Measurements from ENCODE around the gene SCG3. TPM values are rescaled to one million over a fixed set of nuclear protein-coding genes. Genes with fewer than 3 reads are reported as not detected.
A peak's percentile ranks its signal among the peaks of the same experiment; 100 is the strongest.

Gene SCG3
- polyA plus RNA-seq, 2 of the 4 experiments (the other 2 are of a cell fraction) = 0.03 TPM; not detected in 1

GRCh38 chr15:51750792-51751696 is 69.7 kb downstream of the SCG3 start, which contains the start of gene TMOD2:
Gene TMOD2 (plus strand): TSS chr15:51751597. CDS start chr15:51766442, 14,845 bp downstream.
- ChIA-PET CTCF (interaction anchor here (1.7 to 16.6 kb wide), 2 partner anchors 22 to 101 kb away, joined by 8 to 193 read pairs; no protein-coding TSS in a partner anchor), POLR2A (no interaction called here)
- Histone ChIP-seq H3K4me3 (peak within 1 kb of the TSS; percentile 94), H3K9me3 (no peaks in the 10 kb centered on the region), H3K4me1 (peaks cover 3% of the 10 kb centered on the region; the same call in 1 of the 3 replicates), H3K4me2 (peak within 1 kb of the TSS; percentile 95), H3K27ac (peak within 1 kb of the TSS; percentile 65 to 83; a peak in 5 of 6 replicates)
- TF ChIP-seq HEYL (CRISPR knock-in tag; IDR thresholded peaks at IDR 0.05) (no peak), PHF8 (IDR thresholded peaks at IDR 0.05; ENCODE audit: borderline replicate concordance, low read depth) (no peak), CHD4 (IDR thresholded peaks at IDR 0.05; ENCODE audit: borderline replicate concordance) (no peak), NR3C1 (IDR thresholded peaks at IDR 0.05) (no peak), GATA3 (IDR thresholded peaks at IDR 0.05; ENCODE audit: borderline replicate concordance) (no peak), RFX5 (IDR thresholded peaks at IDR 0.05) (no peak), CBX8 (IDR thresholded peaks at IDR 0.05) (0 out of 2 replicates have a peak, but pooled peaks have one; percentile 39), E2F6 (IDR thresholded peaks at IDR 0.05; ENCODE audit: borderline replicate concordance, low read depth) (no peak), POLR2A (IDR thresholded peaks at IDR 0.05; ENCODE audit: low read length) (0 out of 2 replicates have a peak, but pooled peaks have one; percentile 7), MAZ (IDR thresholded peaks at IDR 0.05; ENCODE audit: borderline replicate concordance, low read depth, low read length) (no peak), EHF (CRISPR knock-in tag; IDR thresholded peaks at IDR 0.05) (no peak), REST (IDR thresholded peaks at IDR 0.05) (no peak)
- TF ChIP-seq, protein P1, sequence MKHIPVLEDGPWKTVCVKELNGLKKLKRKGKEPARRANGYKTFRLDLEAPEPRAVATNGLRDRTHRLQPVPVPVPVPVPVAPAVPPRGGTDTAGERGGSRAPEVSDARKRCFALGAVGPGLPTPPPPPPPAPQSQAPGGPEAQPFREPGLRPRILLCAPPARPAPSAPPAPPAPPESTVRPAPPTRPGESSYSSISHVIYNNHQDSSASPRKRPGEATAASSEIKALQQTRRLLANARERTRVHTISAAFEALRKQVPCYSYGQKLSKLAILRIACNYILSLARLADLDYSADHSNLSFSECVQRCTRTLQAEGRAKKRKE (CRISPR knock-in tag; IDR thresholded peaks at IDR 0.05; ENCODE audit: low read depth) = no peak
- ATAC-seq = peak; percentile 88 to 91
- FAIRE-seq = no peak
- 33% methylated on average over 25 of the region's 65 CpGs for WGBS (ENCODE audit: missing lambda C conversion rate)
- peak; percentile 34 to 51 for DNase-seq (ENCODE audit: low read depth in 1 of 2, low spot score in 1 of 2)

GRCh38 chr15:51751697-51752683 is 70.7 kb downstream of the SCG3 start:
- H3K4me2 ChIP-seq = peak overlapping the region; percentile 95
- CTCF ChIA-PET = interaction anchor here (0.6 to 16.6 kb wide), 6 partner anchors 9 to 102 kb away, joined by 3 to 193 read pairs (median 6); partner anchors contain the start of gene LYSMD2
- H3K4me3 ChIP-seq = peak overlapping the region; percentile 94
- no peaks in the 10 kb centered on the region for H3K9me3 ChIP-seq
- peak; percentile 21; the same call in 1 of the 2 replicates for TF ChIP-seq E2F6 (IDR thresholded peaks at IDR 0.05; ENCODE audit: borderline replicate concordance, low read depth)
- TF ChIP-seq, protein P2, sequence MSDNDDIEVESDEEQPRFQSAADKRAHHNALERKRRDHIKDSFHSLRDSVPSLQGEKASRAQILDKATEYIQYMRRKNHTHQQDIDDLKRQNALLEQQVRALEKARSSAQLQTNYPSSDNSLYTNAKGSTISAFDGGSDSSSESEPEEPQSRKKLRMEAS (IDR thresholded peaks at IDR 0.05) = peak; percentile 45; the same call in 1 of the 2 replicates
- TF ChIP-seq ESRRA (IDR thresholded peaks at IDR 0.05; ENCODE audit: borderline replicate concordance, low read length) = no peak
- no peak for TF ChIP-seq CHD4 (IDR thresholded peaks at IDR 0.05; ENCODE audit: borderline replicate concordance)
- 0 out of 2 replicates have a peak, but pooled peaks have one; percentile 32 for TF ChIP-seq RNF2 (IDR thresholded peaks at IDR 0.05; ENCODE audit: borderline replicate concordance, low read depth)
- no peak for TF ChIP-seq TFCP2L1 (CRISPR knock-in tag; IDR thresholded peaks at IDR 0.05)
- TF ChIP-seq HEYL (CRISPR knock-in tag; IDR thresholded peaks at IDR 0.05) = no peak
- no peak for FAIRE-seq
- 13% methylated on average over 37 of the region's 71 CpGs for WGBS (ENCODE audit: missing lambda C conversion rate)
- peak; percentile 39 to 42 for DNase-seq (ENCODE audit: low read depth in 1 of 2, low spot score in 1 of 2)
- H3K27ac ChIP-seq = peak overlapping the region; percentile 65 to 83; a peak in 5 of 6 replicates
- ATAC-seq = peak; percentile 70 to 73
- peaks cover 3% of the 10 kb centered on the region; the same call in 1 of the 3 replicates for H3K4me1 ChIP-seq
- POLR2A ChIA-PET = no interaction called here

Data from A549 (cell line).